ENCODE results near the gene KIFC1.
"Not testable (repeated sequence)": the region's sequence is repeated elsewhere in the genome, so short reads cannot be mapped to it uniquely, and the experiment has no call there.

The KIFC1 gene

GRCh38 chr6:33391278-33391921, at the start of gene KIFC1:
TSS of gene KIFC1 (plus strand) at chr6:33391823. CDS start at chr6:33391986, 163 bp downstream.
- peak; percentile 99 for DNase-seq

- not testable (repeated sequence) for DNase-seq
Measured at GRCh38 chr6:33343606-33343952, 48.0 kb upstream of the KIFC1 start.

GRCh38 chr6:33343953-33344611, 47.5 kb upstream of the KIFC1 start:
- no peak for DNase-seq

- peak; percentile 62 for DNase-seq
Measured at GRCh38 chr6:33344701-33345697, 46.6 kb upstream of the KIFC1 start.

GRCh38 chr6:33346972-33347371, 44.7 kb upstream of the KIFC1 start:
- DNase-seq: not testable (repeated sequence)

- no peak for DNase-seq
Measured at GRCh38 chr6:33347816-33348215, 43.8 kb upstream of the KIFC1 start.

- not testable (repeated sequence) for DNase-seq
Measured at GRCh38 chr6:33355860-33356259, 35.8 kb upstream of the KIFC1 start.

- no peak for DNase-seq
Measured at GRCh38 chr6:33356295-33356694, 35.3 kb upstream of the KIFC1 start.

- DNase-seq: not testable (repeated sequence)
Measured at GRCh38 chr6:33357160-33357871, 34.3 kb upstream of the KIFC1 start.

GRCh38 chr6:33359331-33359730, 32.3 kb upstream of the KIFC1 start:
- DNase-seq: no peak

- not testable (repeated sequence) for DNase-seq
Measured at GRCh38 chr6:33363486-33363885, 28.1 kb upstream of the KIFC1 start.

GRCh38 chr6:33364475-33365205, 27.0 kb upstream of the KIFC1 start:
- DNase-seq: not testable (repeated sequence)

GRCh38 chr6:33365206-33365971, 26.2 kb upstream of the KIFC1 start:
- not testable (repeated sequence) for DNase-seq

GRCh38 chr6:33367009-33367714, 24.5 kb upstream of the KIFC1 start:
- DNase-seq: no peak

- DNase-seq: not testable (repeated sequence)
Measured at GRCh38 chr6:33367715-33368025, 24.0 kb upstream of the KIFC1 start.

GRCh38 chr6:33371901-33372300, 19.7 kb upstream of the KIFC1 start:
- DNase-seq: not testable (repeated sequence)

- no peak for DNase-seq
Measured at GRCh38 chr6:33372526-33373123, 19.0 kb upstream of the KIFC1 start.

- no peak for DNase-seq
Measured at GRCh38 chr6:33373960-33374910, 17.4 kb upstream of the KIFC1 start.

- no peak for DNase-seq
Measured at GRCh38 chr6:33375143-33375671, 16.4 kb upstream of the KIFC1 start.
